Gastrocnemius medialis (tissue), 4 donors: ENCODE results near the gene KRTAP6-3. TPM values are rescaled to one million over a fixed set of nuclear protein-coding genes. Genes with fewer than 3 reads are reported as not detected.

Experiments used
- ATAC-seq, 2 donors: fragments of 150-250 bp; one replicate each; pipeline ENCODE4 v1.9.1; 2016
- DNase-seq, 2 donors: peaks; one replicate each; pipeline ENCODE4 v3.0.0-alpha.2; 2019
- H3K27ac ChIP-seq, 4 donors: fragments of 200-600 bp; sonication (generic); 1 replicate in 1 of 4; 2 replicates in 3 of 4; pipeline ENCODE4 v1.5.1; 2016 to 2018; ENCODE audit warnings: mild to moderate bottlenecking in 2 of 4, moderate library complexity in 1 of 4
- H3K27me3 ChIP-seq, 3 donors: fragments of 200-600 bp; sonication (generic) in 2 of 3; 1 replicate in 1 of 3; 2 replicates in 2 of 3; pipeline versions ENCODE4 v1.5.1 to v1.6.0; 2016 to 2019; ENCODE audit warnings: mild to moderate bottlenecking in 1 of 3, moderate library complexity in 1 of 3
- H3K36me3 ChIP-seq, 2 donors: fragments of 200-600 bp; sonication (generic) in 1 of 2; one replicate each; pipeline ENCODE4 v1.5.1; 2017 to 2018
- H3K4me1 ChIP-seq, 2 donors: fragments of 200-600 bp; sonication (generic) in 1 of 2; one replicate each; pipeline ENCODE4 v1.5.1; 2016 to 2017; ENCODE audit warnings: mild to moderate bottlenecking in 2 of 2
- H3K4me3 ChIP-seq, 4 donors: fragments of 200-600 bp; sonication (generic) in 3 of 4; 1 replicate in 1 of 4; 2 replicates in 3 of 4; pipeline ENCODE4 v1.5.1; 2016 to 2019; ENCODE audit warnings: mild to moderate bottlenecking in 2 of 4
- H3K9me3 ChIP-seq, 3 donors: fragments of 200-600 bp; sonication (generic) in 2 of 3; 1 replicate in 1 of 3; 2 replicates in 2 of 3; pipeline ENCODE4 v1.5.1; 2016 to 2019
- POLR2A ChIP-seq, 2 donors: fragments of 450-650 bp; IDR thresholded peaks; one replicate each; pipeline ENCODE4 v1.6.1; 2017; ENCODE audit warnings: antibody characterized with exemption in 2 of 2, mild to moderate bottlenecking in 2 of 2, moderate library complexity in 2 of 2
- in situ Hi-C, 4 donors: fragments of 200-750 bp; cut with MboI; loops; one replicate each; pipeline versions ENCODE4 v1.15.0 to v1.8.0; 2017; ENCODE audit warnings: low sequenced_read_pairs in 4 of 4
- intact Hi-C: fragments of 100-400 bp; cut with DNase I; formaldehyde crosslinking; loops from one replicate; pipeline ENCODE4 v1.15.1; 2023; ENCODE audit warnings: low total_unique reads
- total RNA-seq, 4 donors: library from RNA; depleted of rRNA; stranded (reverse); fragments of >200 nt; gene quantifications; one replicate each; pipeline versions ENCODE4 v1.1.0 to v1.2.3, GENCODE V29; 2016
- TF ChIP-seq, protein P1 (sequence below), 5 experiments: fragments of 450-650 bp in 3 of 5; fragments of 200-600 bp in 2 of 5; sonication (generic) in 2 of 5; IDR thresholded peaks in 4 of 5; conservative IDR thresholded peaks in 1 of 5; 1 replicate in 4 of 5; 2 replicates in 1 of 5; pipeline ENCODE4 v1.5.1; 2016 to 2019; ENCODE audit warnings: antibody characterized with exemption in 5 of 5, mild to moderate bottlenecking in 3 of 5, moderate library complexity in 3 of 5

The KRTAP6-3 gene
- total RNA-seq, 4 donors from 2014 or later, result not detected

DNA sequence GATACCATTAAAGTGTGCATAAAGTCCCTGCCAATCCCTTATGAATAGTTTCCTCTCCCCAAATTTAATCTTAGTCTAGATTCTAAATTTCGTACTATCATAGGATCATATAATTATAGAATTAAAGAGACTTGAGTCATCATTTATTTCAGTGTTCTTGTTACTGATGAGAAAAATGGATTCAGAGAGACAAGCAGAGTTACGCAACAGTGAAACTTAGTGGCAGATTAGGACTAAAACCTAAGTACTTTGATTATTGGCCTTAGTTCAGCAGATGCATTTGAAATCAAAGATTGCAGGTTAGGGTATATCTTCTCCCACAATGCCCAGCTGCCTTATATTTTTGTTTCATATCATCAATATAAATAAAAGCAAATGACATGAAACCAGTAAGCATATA is 30.3 kb upstream of the KRTAP6-3 start:
- H3K4me1 ChIP-seq, result no peaks in the 10 kb centered on the region
- no peak for DNase-seq
- H3K27ac ChIP-seq, result no peak overlapping the region
- no peaks in the 10 kb centered on the region for H3K9me3 ChIP-seq
- in situ Hi-C loops, result no loop called here
- no peaks in the 10 kb centered on the region for H3K36me3 ChIP-seq
- H3K27me3 ChIP-seq, result no peaks in the 10 kb centered on the region
- intact Hi-C loops, result no loop called here
- TF ChIP-seq, protein P1, sequence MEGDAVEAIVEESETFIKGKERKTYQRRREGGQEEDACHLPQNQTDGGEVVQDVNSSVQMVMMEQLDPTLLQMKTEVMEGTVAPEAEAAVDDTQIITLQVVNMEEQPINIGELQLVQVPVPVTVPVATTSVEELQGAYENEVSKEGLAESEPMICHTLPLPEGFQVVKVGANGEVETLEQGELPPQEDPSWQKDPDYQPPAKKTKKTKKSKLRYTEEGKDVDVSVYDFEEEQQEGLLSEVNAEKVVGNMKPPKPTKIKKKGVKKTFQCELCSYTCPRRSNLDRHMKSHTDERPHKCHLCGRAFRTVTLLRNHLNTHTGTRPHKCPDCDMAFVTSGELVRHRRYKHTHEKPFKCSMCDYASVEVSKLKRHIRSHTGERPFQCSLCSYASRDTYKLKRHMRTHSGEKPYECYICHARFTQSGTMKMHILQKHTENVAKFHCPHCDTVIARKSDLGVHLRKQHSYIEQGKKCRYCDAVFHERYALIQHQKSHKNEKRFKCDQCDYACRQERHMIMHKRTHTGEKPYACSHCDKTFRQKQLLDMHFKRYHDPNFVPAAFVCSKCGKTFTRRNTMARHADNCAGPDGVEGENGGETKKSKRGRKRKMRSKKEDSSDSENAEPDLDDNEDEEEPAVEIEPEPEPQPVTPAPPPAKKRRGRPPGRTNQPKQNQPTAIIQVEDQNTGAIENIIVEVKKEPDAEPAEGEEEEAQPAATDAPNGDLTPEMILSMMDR (IDR thresholded peaks at IDR 0.05 in 4 of 5, conservative IDR thresholded peaks at IDR 0.05 in 1 of 5), result no peak
- no peak for TF ChIP-seq POLR2A (IDR thresholded peaks at IDR 0.05)
- H3K4me3 ChIP-seq, result no peak overlapping the region
- no peak for ATAC-seq

DNA sequence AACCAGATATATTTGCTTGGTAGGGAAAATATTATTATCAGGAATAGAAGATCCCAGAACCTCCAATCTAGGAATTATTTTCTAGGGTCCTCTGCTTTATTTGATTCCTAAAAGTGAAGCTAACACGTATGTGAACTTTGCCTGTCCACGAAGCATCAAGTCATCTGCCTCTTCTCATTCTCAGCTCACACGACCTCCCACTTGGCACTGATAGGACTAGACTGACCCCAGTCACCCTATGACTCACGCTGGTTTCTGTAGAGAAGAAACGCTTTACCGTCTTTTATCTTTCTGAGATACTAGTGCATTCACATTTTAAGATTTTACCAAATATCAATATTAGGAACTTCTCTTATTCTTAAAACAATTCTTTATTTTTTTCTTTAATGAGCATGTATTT is 29.2 kb upstream of the KRTAP6-3 start:
- intact Hi-C loops (no loop called here), in situ Hi-C loops (no loop called here)
- Histone ChIP-seq H3K27me3 (no peaks in the 10 kb centered on the region), H3K4me3 (no peak overlapping the region), H3K9me3 (no peaks in the 10 kb centered on the region), H3K36me3 (no peaks in the 10 kb centered on the region), H3K4me1 (no peaks in the 10 kb centered on the region), H3K27ac (no peak overlapping the region)
- ATAC-seq (no peak), DNase-seq (no peak)
- TF ChIP-seq, protein P1 (IDR thresholded peaks at IDR 0.05 in 4 of 5, conservative IDR thresholded peaks at IDR 0.05 in 1 of 5), result no peak
- TF ChIP-seq POLR2A (IDR thresholded peaks at IDR 0.05), result no peak

DNA sequence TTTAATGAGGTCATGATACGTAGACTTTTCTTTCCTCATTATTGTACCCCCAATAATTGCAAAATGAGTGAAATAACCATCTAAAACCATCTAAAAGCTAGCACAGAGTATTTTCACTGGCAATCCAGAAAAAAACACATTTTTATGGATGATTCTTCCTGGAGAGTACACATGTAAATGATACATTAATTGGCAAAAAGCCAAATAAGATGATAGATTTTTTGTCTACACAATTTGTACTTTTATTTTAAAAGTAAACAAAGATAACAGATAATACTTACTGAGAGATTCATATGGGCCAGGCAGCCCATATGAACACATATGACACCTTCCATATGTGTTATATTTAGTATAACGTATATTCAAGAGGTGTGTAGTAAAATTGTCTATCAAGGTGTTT is 28.6 kb upstream of the KRTAP6-3 start:
- H3K4me3 ChIP-seq, result no peak overlapping the region
- no peaks in the 10 kb centered on the region for H3K27me3 ChIP-seq
- DNase-seq, result no peak
- H3K36me3 ChIP-seq, result no peaks in the 10 kb centered on the region
- ATAC-seq, result no peak
- H3K9me3 ChIP-seq, result no peaks in the 10 kb centered on the region
- H3K4me1 ChIP-seq, result no peaks in the 10 kb centered on the region
- intact Hi-C loops, result no loop called here
- H3K27ac ChIP-seq, result no peak overlapping the region
- in situ Hi-C loops, result no loop called here
- TF ChIP-seq, protein P1 (IDR thresholded peaks at IDR 0.05 in 4 of 5, conservative IDR thresholded peaks at IDR 0.05 in 1 of 5), result no peak
- TF ChIP-seq POLR2A (IDR thresholded peaks at IDR 0.05), result no peak

DNA sequence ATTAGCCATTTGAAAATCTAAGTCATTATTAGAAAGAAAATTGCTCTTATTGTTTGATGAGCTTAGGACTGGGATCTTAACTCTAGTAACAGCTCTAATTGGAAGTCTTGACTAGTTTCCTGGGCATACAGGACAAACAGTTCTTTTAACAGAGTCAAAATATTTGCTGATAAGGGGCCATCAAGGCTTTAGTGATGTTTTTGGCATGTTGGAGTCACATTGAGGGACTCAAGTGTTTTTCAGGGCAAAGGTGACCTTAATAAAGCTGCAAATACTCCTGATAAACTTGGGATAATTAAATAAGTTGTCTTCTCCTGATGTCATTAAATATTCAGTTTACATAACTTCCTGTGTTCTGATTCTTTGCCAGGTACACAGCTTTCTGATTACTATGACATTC is 24.6 kb upstream of the KRTAP6-3 start:
- Histone ChIP-seq H3K27ac (no peak overlapping the region), H3K9me3 (no peaks in the 10 kb centered on the region), H3K4me1 (no peaks in the 10 kb centered on the region), H3K4me3 (no peak overlapping the region), H3K36me3 (no peaks in the 10 kb centered on the region), H3K27me3 (no peaks in the 10 kb centered on the region)
- TF ChIP-seq, protein P1 (IDR thresholded peaks at IDR 0.05 in 4 of 5, conservative IDR thresholded peaks at IDR 0.05 in 1 of 5), result no peak
- TF ChIP-seq POLR2A (IDR thresholded peaks at IDR 0.05), result no peak
- DNase-seq, result no peak
- ATAC-seq, result no peak
- intact Hi-C loops, result no loop called here
- in situ Hi-C loops, result no loop called here

DNA sequence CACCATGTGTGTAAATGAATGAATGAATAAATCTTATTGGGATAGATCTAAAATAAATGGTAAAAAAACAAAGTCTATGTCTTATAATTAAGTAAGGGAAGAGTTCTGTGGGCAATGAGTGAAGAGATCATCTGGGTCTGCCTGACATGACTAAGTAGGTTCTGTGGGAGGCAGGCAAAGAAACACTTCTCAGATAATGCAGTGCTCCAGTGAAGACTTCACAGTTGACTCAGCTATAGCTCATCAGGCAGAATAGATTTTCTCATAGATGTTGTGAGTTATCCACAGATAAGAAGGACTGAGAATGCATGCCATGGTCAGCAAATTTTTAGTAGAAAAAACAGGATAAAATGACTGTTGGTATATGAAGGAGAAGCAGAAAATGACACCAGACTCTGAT is 14.5 kb upstream of the KRTAP6-3 start:
- Histone ChIP-seq H3K27me3 (no peaks in the 10 kb centered on the region), H3K36me3 (no peaks in the 10 kb centered on the region), H3K4me3 (no peak overlapping the region), H3K27ac (no peak overlapping the region), H3K4me1 (no peaks in the 10 kb centered on the region), H3K9me3 (no peaks in the 10 kb centered on the region)
- no peak for ATAC-seq
- no peak for TF ChIP-seq POLR2A (IDR thresholded peaks at IDR 0.05)
- TF ChIP-seq, protein P1 (IDR thresholded peaks at IDR 0.05 in 4 of 5, conservative IDR thresholded peaks at IDR 0.05 in 1 of 5), result no peak
- intact Hi-C loops, result no loop called here
- no peak for DNase-seq
- in situ Hi-C loops, result no loop called here
